SHP77 treated with DMSO at 0.1 percent for 48 hours (cell line): Measurements from ENCODE around the gene OR1D5.
"Not testable (repeated sequence)": the region's sequence is repeated elsewhere in the genome, so short reads cannot be mapped to it uniquely, and the experiment has no call there.

Experiments
- DNase-seq: peaks from one replicate; lab custom pipeline; 2025; lab: John Stamatoyannopoulos, UW

Gene OR1D5

DNA sequence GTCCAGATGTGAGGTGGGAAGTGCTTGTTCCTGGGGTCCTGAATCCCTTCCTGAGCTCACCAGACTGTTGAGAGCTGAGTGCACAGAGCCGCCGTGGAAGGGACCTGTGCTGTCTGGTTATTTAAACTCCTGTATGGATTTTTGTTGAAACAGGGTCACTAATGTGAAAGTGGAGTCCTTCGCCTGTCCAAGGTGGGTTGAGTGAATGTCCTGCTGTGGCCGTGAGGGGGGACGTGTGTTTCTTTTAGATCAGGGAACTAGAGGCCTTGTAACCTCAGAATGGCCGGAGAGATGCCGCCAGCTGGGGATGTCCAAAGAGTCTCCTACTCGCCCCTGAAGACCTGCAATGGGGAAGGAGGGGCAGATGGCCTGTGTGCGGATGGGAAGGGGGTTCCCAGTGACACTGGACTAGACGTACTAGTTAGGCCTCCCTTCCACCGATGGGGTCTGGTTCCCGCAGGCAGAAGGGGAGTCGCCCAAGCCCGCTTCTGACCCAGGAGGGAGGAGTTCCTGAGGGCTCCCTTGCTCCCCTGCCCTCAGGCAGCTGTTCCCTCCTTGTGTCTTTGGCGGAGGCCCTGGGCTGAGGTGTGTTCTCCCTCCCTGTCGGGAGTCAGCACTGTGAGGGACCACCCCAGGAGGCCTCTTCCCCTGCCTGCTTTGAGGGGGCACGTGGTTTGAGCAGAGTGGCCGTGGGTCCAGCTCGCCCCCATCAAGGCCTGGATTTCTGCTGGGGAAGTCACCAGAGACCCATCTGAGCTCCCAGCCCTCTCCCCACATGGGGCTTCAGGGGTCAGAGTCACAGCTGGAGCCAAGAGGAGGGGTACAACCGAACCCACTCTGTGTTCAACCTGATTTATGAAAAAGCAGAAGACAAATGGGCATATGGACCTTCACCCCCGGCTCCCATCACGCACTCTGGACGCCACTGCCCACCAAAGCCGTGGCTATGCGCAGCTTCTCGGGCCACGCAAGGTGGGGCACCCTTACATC is 30.9 kb downstream of the OR1D5 start:
- DNase-seq: no peak

DNA sequence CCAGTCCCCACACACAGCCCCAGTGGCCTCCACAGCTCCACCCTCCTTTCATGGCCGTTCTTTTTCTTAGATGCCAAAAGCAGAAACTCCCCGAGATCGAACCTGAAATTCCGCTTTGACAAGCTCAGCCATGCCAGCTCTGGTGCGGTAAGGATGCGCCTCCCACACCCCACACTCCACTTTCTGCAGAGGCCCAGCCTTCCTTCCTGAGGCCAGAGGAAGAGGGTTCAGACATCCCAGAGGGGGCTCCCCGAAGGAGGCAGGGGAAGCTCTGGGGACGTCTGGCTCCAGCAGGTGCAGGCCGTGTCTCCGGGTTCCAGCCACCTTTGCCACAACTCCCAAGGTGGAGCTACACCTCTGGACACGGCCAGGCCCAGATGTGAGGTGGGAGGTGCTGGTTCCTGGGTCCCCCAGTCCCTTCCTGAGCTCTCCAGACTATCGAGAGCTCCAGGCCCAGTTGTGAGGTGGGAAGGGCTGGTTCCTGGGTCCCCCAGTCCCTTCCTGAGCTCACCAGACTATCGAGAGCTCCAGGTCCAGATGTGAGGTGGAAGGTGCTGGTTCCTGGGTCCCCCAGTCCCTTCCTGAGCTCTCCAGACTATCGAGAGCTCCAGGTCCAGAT is 32.4 kb downstream of the OR1D5 start:
- not testable (repeated sequence) for DNase-seq

DNA sequence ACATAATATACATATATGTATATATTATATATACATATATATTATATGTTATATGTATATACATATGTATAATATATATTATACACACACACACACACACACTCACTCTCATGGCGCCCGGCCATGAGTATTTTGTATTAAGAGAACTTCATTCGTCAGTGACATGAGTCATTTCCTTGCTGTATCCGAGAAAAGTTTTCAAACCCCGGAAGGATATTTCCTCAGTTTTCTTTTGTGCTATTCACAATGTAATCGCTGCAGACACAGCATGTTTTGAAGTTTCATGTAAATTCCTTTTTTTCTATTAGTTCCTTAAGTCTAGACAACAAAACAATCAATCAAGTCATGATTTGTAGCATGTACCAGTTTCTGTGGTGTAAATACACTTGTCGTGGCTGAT is 33.3 kb downstream of the OR1D5 start:
- DNase-seq: no peak

DNA sequence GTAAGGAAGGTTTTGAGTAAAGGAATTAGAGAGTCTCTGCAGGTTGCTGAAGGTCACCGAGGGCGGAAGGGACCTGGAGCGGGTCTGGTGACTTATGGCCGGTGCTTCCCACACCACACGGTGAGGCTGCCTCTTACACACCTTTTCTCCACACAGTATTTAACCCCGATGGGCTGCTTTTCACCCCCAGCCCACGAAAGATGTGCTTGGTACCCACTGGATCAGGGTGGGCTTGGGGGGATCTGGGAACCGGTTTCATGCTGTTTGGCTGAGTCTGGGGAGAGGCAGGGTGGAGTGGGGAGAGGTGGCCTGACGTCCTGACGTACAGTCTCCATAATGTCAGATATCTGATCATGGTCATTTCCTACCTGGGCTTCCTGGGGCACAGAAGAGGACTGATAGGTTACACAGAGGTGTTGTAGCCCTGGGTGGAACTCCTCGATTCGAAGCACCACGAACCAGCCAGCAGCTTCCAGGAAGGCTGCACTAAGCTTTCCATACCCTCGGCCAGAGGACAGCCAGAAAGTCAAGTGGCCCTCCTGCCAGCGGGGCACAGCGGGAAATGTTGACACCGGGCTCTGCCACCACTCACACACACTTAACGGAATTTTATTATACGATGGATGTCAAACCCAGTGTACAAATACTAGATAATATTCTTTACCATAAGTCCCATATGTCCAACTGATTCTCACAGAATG is 34.0 kb downstream of the OR1D5 start:
- DNase-seq: no peak

DNA sequence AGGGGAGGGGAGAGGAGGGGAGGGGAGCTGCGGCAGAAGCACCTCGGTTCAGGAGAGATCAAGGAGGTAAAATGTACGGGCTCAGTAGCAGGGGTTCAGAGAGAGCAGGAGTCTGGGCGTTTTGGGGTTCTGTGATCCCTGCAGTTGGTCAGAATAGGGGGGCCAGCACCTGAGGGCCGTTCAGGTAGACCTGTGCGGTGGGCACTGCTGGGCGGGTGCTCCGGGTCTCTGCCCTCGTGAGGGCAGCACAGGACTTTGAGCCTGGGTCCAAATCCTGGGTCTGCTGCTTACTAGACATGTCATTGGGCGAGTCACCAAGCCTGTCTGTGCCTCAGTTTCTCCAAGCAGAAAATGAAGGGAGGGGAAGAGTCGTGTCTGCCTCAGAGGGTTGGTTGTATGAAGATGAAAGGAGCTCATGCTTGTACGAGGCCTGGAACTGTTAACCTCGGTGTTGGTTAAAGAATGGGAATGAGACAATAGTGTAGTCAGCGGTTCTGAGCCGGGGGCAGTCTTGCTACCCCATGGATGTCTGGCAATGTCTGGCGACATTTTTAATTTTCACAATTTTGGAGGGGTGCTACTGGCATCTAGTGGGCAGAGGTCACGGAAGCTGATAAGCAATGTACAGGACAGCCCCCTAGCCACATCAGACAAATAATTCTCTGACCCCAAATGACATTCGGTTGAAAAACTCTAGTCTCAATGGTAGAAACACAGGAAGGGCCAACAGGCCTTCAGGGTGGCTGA is 35.4 kb downstream of the OR1D5 start:
- no peak for DNase-seq

DNA sequence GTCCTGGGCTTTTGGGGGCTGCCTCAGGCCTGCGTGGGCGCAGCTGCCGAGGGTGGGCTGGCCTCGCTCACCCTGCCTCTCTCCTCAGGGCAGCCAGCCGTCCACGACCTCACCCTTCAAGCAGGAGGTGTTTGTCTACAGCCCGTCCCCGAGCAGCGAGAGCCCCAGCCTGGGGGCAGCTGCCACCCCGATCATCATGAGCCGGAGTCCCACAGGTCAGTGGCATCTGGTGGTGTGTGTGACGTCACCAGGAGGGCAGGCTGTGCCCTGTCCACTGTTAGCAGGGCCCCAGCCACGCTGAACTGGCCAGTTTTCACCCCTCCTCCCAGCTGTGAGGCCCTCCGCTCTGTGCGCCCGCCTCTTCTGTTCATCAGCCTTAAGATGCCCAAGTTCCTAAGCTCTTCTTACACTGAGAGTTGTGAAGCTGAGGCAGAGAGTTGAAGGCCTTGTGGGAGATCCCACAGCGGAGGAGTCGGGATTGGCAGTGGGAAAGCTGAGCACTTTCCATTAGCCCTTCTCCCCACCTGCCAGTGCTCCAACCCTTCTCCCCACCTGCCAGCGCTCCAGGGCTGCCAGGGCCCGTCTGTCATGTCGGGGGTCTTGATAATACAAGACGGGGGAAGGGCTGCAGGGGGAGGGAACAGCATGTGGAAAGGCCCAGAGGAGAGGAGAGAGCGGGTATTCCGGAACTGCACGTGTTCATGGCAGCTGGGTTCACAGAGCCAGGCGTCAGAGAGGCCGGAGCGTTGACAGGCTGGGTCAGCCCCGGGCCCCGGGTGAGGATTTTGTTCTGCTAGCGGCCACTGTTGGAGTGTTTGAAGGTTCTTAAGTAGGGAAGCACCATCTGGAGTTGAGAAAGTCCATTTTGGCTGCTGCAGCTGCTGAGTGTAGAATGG is 36.3 kb downstream of the OR1D5 start:
- peak; percentile 14 for DNase-seq

DNA sequence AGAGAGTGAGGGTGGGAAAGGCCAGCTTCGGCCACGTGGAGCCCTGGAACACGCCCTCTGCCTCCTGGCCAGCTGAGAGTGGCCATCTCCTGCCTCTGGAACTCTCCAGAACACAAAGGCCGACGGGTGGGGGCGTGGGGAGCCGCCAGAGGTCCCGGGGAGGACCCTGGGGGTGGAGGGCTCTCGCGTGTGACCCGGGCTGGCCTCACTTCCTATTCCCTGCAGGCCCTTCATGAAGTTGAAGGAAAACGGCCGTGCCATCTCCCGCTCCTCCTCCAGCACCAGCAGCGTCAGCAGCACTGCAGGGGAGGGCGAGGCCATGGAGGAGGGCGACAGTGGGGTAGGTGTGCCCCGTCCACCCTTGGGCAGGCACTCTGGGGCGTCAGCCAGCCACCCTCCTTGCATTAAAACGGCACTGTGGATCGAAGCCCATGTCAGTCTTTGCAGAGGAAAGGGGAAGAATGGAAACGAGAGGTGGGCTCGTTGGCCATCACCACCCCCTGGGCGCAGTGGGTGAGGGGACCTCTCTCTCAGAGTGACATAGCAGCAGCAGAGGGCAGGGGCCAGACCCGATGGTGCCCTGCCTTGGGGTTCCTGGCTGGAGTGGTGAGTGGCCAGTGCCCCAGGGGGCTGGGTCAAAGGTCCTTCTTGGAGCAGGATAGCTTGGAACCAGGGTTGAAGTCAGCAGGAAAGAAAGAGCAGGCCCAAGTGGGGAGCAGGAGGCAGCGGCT is 37.1 kb downstream of the OR1D5 start:
- no peak for DNase-seq

DNA sequence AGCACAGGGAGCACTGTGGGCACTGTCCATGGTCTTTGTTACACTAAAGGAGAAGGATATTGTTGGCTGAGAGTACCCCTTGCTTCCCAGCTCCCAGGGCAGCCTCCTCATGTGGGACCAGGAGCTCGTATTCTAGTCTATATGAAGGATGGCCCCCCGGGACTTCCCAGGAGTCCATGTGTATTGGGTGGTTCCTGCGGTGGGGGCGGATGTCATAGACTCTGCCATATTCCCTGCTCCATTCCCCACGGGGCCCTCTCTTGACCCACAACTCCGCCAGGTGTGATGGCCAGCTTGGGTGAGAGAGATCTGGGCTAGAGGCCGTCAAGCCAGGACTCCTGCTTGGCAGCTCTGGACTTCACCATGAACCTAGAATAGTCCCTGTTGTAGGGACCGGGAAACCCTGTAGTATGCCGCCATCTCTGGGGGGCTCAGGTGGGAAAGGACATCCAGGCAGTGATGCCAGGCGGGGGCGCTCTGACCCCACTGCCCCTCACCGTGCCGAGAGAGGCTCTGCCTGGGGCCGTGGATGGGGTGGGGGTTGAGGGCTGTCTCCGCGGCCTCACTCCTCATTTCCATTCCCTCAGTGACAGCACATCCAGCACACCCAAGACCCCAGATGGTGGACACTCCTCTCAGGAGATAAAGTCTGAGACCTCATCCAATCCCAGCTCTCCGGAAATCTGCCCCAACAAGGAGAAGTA is 37.8 kb downstream of the OR1D5 start:
- no peak for DNase-seq

DNA sequence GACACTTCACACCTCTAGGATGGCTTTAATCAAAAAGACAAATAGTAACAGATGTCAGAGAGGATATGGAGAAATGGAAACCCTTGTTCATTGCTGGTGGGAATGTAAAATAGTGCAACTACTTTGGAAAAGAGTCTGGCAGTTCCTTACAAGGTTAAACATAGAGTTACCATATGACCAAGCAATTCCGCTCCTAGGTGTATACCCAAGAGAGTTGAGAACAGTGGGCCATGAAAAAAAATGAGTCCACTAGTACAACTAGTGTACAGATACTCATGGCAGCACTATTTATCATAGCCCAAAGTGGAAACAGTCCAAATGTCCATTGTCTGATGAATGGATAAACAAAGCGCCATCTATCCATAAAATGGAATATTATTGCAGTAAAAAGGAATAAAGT is 39.1 kb downstream of the OR1D5 start:
- DNase-seq: no peak

DNA sequence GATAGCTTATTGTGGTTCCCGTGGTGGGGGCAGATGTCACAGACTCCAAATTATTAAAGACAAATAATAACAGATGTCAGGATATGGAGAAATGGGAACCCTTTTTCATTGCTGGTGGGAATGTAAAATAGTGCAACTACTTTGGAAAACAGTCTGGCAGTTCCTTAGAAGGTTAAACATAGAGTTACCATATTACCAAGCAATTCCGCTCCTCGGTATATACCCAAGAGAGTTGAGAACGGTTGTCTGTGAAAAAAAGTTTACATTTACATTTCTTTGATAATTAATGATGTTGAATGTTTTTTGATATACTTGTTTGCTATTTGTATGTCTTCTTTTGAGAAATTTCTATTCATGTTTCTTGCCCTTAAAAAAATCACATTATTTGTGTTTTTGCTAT is 41.2 kb downstream of the OR1D5 start:
- DNase-seq: no peak

DNA sequence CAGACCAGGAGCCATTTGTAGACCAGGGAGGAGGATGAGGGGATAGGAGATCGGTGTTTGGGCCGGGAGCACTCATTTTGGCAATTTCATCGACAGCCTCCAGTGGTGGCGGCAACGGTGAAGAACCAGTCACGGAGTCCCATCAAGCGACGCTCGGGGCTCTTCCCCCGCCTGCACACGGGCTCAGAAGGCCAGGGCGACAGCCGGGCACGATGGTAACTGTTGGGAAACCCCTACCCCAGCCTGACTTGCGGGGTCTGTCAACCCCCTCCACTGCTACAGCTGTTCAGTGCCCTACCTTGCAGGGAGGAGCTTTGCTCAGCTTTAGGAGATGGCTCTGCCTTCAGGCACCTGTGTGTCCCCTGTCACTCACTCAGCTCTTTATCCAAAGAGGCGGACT is 43.0 kb downstream of the OR1D5 start:
- no peak for DNase-seq

DNA sequence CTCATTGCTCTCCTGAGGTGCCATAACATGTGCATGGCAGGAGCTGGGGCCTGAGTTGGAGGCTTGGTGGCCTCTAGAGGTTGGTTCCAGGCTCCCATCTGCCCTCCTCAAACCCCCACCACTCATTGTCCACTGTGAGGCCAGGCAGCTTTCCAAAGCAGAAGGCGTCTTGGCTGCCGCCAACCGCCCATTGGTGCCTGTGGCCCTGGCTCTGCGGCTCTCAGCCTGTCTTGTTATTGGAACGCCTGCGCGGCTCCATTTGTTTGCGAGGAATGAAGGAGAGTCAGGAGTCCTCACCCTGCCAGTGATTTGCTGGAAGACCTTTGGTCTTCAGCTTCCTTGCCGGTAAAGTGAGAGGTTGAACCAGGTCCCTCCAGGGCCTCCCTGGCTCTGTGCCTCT is 43.6 kb downstream of the OR1D5 start:
- no peak for DNase-seq

DNA sequence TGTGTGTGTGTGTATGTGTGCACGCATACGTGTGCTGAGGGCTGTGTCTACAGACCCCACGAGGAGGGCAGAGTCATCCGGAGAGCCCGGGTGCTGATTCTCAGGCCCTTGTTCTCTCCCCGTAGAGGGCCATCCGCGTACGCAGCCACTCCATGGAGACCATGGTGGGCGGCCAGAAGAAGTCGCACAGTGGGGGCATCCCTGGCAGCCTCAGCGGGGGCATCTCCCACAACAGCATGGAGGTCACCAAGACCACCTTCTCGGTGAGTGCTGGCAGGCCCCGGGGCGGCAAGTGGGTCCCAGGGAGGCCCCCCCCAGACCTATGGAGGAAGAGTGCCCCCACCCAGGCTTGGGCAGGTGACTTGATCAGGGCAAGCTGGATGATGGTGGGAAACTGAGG is 45.5 kb downstream of the OR1D5 start:
- no peak for DNase-seq

DNA sequence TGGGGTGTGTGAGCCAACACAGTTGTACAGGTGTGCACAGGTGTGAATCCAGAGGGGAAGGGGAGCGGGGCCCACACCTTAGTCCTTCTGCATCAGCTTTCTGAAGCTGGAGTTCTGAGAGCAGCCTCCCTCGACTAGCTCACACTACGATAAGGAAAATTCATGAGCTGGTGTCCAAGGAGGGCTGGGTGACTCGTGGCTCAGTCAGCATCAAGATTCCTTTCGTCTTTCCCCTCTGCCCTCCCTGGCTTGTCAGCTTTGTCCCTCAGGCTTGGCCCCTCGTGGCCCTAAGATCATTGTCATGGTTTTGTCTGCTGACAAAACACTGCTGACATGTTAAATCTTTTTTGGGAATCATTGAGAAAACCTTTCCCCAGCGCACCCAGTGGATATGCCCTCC is 47.5 kb downstream of the OR1D5 start:
- DNase-seq: no peak

DNA sequence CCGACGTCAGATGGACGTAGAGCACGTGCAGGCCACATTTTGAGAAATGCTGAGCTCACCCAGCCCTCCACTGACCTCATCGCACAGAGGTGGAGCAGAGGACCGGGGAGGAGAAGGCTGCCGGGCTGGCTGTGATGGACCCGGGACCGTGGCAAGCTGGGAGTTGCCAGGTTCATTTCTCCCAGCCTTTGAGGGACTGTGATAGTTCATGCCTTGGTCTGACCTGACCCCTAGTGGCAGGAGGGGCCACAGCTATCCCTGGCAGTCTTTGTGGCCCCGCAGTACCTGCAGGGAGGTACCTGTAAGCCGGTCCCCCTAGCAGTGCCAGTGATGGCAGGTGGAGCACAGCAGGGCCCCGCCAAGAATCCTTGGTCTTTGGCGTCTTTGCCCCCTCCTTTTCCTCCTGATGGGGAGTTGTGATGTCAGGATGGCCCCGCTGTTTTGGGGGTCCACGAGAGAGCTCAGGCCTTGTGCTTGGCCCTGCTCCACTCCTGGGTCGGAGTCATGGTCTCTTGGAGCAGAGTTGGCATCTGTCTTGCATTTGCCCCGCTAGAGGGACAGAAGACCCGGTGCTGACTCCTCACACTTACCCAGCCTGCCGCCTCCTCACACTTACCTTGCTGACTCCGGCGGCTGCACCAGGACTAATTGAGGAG is 50.4 kb downstream of the OR1D5 start:
- peak; percentile 48 for DNase-seq
